ENCODE measurements around the gene TRIM66.

Gene TRIM66

GRCh38 chr11:8615291-8616032 lies 67.0 kb downstream of the TRIM66 start:
- H3K4me3 ChIP-seq (ENCODE audit: low read depth, low read length), result no peak overlapping the region
- TF ChIP-seq CTCF (IDR thresholded peaks at IDR 0.05; ENCODE audit: low read depth, low read length), result no peak

DNA sequence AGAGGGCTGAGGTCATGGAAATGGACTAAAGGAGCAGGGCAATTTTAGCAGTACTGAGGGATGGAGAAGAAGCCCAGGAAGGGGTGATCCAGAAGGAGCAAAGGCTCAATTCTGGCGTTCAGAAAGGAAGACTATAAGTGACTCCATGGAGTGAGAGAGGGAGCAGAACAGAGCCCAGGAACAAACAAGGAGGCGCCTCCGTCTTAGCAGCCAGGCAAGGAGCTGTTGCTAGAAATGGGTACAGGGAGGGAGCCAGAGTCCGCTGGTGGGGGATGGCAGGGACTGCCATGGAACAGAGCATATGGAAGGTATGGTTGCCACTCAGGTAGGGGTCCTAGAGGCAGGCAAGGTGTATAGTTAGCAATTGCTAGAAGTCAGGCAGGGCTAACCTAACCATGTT lies 68.0 kb downstream of the TRIM66 start:
- TF ChIP-seq CTCF (IDR thresholded peaks at IDR 0.05; ENCODE audit: low read depth, low read length), result no peak
- H3K36me3 ChIP-seq, result no peaks in the 10 kb centered on the region
- DNase-seq, result no peak
- no peaks in the 10 kb centered on the region for H3K9me3 ChIP-seq (ENCODE audit: severe bottlenecking)
- no peaks in the 10 kb centered on the region for H3K27me3 ChIP-seq (ENCODE audit: insufficient read depth, low read depth, severe bottlenecking)
- no peak overlapping the region for H3K4me3 ChIP-seq (ENCODE audit: low read depth, low read length)
- H3K27ac ChIP-seq, result no peak overlapping the region

More at GRCh38 chr11:8615291-8616032, 67.0 kb downstream of the TRIM66 start:
- H3K9me3 ChIP-seq (ENCODE audit: severe bottlenecking), result no peaks in the 10 kb centered on the region
- H3K36me3 ChIP-seq, result no peaks in the 10 kb centered on the region
- no peaks in the 10 kb centered on the region for H3K27me3 ChIP-seq (ENCODE audit: insufficient read depth, low read depth, severe bottlenecking)
- no peak overlapping the region for H3K27ac ChIP-seq
- DNase-seq, result no peak

GRCh38 chr11:8613036-8613435 lies 69.4 kb downstream of the TRIM66 start:
- H3K4me3 ChIP-seq (ENCODE audit: low read depth, low read length), result no peak overlapping the region
- no peaks in the 10 kb centered on the region for H3K36me3 ChIP-seq
- no peak for DNase-seq
- no peaks in the 10 kb centered on the region for H3K27me3 ChIP-seq (ENCODE audit: insufficient read depth, low read depth, severe bottlenecking)
- no peaks in the 10 kb centered on the region for H3K9me3 ChIP-seq (ENCODE audit: severe bottlenecking)
- H3K27ac ChIP-seq, result no peak overlapping the region
- no peak for TF ChIP-seq CTCF (IDR thresholded peaks at IDR 0.05; ENCODE audit: low read depth, low read length)

GRCh38 chr11:8612522-8612921 lies 69.9 kb downstream of the TRIM66 start:
- Histone ChIP-seq H3K36me3 (no peaks in the 10 kb centered on the region), H3K9me3 (ENCODE audit: severe bottlenecking) (no peaks in the 10 kb centered on the region), H3K27ac (no peak overlapping the region), H3K4me3 (ENCODE audit: low read depth, low read length) (no peak overlapping the region), H3K27me3 (ENCODE audit: insufficient read depth, low read depth, severe bottlenecking) (no peaks in the 10 kb centered on the region)
- DNase-seq, result peak; percentile 25
- no peak for TF ChIP-seq CTCF (IDR thresholded peaks at IDR 0.05; ENCODE audit: low read depth, low read length)

- no peak for TF ChIP-seq CTCF (IDR thresholded peaks at IDR 0.05; ENCODE audit: low read depth, low read length)
- Histone ChIP-seq H3K4me3 (ENCODE audit: low read depth, low read length) (no peak overlapping the region), H3K9me3 (ENCODE audit: severe bottlenecking) (no peaks in the 10 kb centered on the region), H3K36me3 (no peaks in the 10 kb centered on the region), H3K27ac (no peak overlapping the region), H3K27me3 (ENCODE audit: insufficient read depth, low read depth, severe bottlenecking) (no peaks in the 10 kb centered on the region)
- no peak for DNase-seq
These were observed 71.8 kb downstream of the TRIM66 start for GRCh38 chr11:8610532-8611116.
